ENCODE measurements around the gene NEU1. TPM values are rescaled to one million over a fixed set of nuclear protein-coding genes. Genes with fewer than 3 reads are reported as not detected.

Gene NEU1
- total RNA-seq, 6 donors from 2014 or later = 28.3 to 90.3 (median 64.6) TPM

DNA sequence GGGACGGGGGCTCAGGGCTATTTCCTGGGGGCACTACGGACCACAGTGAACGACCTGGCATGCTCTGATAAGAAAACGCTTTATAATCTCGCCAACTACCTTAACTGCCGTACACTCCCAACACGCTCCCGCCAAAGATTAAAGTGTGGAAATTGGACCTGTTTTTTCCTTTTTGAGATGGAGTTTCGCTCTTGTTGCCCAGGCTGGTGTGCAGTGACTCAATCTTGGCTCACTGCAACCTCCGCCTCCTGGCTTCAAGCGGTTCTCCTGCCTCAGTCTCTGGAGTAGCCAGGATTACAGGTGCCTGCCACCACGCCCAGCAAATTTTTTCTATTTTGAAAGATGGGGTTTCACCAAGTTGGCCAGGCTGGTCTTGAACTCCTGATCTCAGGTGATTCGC lies 16.5 kb upstream of the NEU1 start:
- peaks cover 12 to 48% (median 44%) of the 10 kb centered on the region in 4 donors for H3K36me3 ChIP-seq
- DNase-seq = no peak
- H3K27ac ChIP-seq = peak overlapping the region in 3 of 4 donors; percentile 18 to 78 (median 48)
- ATAC-seq (ENCODE audit: low FRiP score in 2 of 2) = no peak
- no peaks in the 10 kb centered on the region for H3K9me3 ChIP-seq
- TF ChIP-seq POLR2AphosphoS5 (IDR thresholded peaks at IDR 0.05) = no peak
- TF ChIP-seq POLR2A (IDR thresholded peaks at IDR 0.05) = peak in 1 of 4 donors; percentile 18
- peak overlapping the region in 3 of 4 donors; percentile 38 to 47 (median 46) for H3K4me3 ChIP-seq
- 63 to 79% methylated on average over 13 of the region's 13 CpGs for WGBS, 2 donors
- H3K4me1 ChIP-seq = peaks cover 0 to 15% (median 10%) of the 10 kb centered on the region in 4 donors
- no peaks in the 10 kb centered on the region for H3K27me3 ChIP-seq

DNA sequence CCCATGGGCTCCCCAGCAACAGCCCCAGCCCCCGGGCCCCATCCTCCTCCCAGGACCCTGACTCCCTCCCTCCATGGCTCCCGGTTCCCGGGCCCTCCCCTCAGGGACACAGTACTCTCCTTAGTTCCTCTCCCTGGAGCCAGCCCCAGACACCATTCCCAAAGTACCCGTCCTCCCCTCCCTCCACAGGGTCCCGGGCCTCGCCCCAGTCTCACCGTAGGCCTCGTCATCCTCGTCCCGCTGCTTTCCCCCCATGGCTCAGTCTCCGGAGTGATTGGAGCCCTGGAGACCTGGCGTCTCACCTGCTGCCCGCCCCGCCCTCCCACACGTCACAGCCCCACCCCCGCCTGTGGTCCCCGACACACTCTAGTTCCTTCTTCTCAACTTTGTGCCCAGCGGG lies 16.1 kb upstream of the NEU1 start, which contains the start of gene SLC44A4:
SLC44A4 (minus strand) TSS at position 272 of the 400 bp plus-strand sequence; CDS start at position 255, 17 bp downstream.
- peak; percentile 4 to 68 for ATAC-seq (ENCODE audit: low FRiP score in 2 of 2)
- H3K36me3 ChIP-seq = peaks cover 7 to 44% (median 41%) of the 10 kb centered on the region in 4 donors

DNA sequence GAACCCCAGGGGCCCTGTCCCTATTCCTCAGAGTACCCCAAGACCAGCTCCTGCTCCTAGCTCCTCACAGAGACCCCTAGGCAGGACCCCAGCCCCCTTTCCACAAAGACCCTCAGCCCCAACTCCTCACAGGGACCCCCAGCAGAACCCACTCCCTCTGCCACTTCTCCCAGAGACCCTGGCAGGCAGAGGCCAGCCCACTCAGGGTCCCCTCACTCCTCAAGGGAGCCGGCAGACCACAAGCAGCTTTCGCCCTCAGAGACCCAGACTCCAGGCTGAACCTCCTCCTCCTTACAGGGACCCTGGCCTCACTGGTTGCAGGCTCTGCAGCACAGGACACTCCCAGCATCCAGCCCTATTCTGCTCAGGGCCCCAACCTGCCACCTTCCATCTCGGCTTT lies 15.6 kb upstream of the NEU1 start:
- Histone ChIP-seq H3K27me3 (no peaks in the 10 kb centered on the region), H3K4me3 (peak overlapping the region in 3 of 4 donors; percentile 38 to 47 (median 46)), H3K4me1 (peaks cover 0 to 15% (median 10%) of the 10 kb centered on the region in 4 donors), H3K27ac (peak overlapping the region; percentile 48 to 78 (median 72)), H3K9me3 (no peaks in the 10 kb centered on the region), H3K36me3 (peaks cover 2 to 39% (median 36%) of the 10 kb centered on the region in 4 donors)
- 55 to 82% methylated on average over 1 to 3 of the region's 3 CpGs for WGBS, 2 donors
- no peak for DNase-seq
- TF ChIP-seq EP300 (IDR thresholded peaks at IDR 0.05) (no peak), POLR2AphosphoS5 (IDR thresholded peaks at IDR 0.05) (no peak), POLR2A (IDR thresholded peaks at IDR 0.05) (no peak)
- TF ChIP-seq, protein P1, sequence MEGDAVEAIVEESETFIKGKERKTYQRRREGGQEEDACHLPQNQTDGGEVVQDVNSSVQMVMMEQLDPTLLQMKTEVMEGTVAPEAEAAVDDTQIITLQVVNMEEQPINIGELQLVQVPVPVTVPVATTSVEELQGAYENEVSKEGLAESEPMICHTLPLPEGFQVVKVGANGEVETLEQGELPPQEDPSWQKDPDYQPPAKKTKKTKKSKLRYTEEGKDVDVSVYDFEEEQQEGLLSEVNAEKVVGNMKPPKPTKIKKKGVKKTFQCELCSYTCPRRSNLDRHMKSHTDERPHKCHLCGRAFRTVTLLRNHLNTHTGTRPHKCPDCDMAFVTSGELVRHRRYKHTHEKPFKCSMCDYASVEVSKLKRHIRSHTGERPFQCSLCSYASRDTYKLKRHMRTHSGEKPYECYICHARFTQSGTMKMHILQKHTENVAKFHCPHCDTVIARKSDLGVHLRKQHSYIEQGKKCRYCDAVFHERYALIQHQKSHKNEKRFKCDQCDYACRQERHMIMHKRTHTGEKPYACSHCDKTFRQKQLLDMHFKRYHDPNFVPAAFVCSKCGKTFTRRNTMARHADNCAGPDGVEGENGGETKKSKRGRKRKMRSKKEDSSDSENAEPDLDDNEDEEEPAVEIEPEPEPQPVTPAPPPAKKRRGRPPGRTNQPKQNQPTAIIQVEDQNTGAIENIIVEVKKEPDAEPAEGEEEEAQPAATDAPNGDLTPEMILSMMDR (IDR thresholded peaks at IDR 0.05) = no peak
- peak in 1 of 2 donors; percentile 34 for ATAC-seq (ENCODE audit: low FRiP score in 2 of 2)

More for the DNA sequence above, 16.1 kb upstream of the NEU1 start, which contains the start of gene SLC44A4:
- Histone ChIP-seq H3K27me3 (no peaks in the 10 kb centered on the region), H3K4me3 (peak within 1 kb of the TSS in 3 of 4 donors; percentile 38 to 47 (median 46)), H3K27ac (peak within 1 kb of the TSS; percentile 48 to 78 (median 72)), H3K9me3 (no peaks in the 10 kb centered on the region), H3K4me1 (peaks cover 0 to 15% (median 10%) of the 10 kb centered on the region in 4 donors)
- TF ChIP-seq, protein P1 (IDR thresholded peaks at IDR 0.05) = no peak
- TF ChIP-seq POLR2A (IDR thresholded peaks at IDR 0.05) (peak in 1 of 4 donors; percentile 52), POLR2AphosphoS5 (IDR thresholded peaks at IDR 0.05) (peak in 1 of 2 donors; percentile 46), EP300 (IDR thresholded peaks at IDR 0.05) (no peak)
- peak in 1 of 2 donors; percentile 45 for DNase-seq
- 55 to 72% methylated on average over 17 to 18 of the region's 18 CpGs for WGBS, 2 donors

DNA sequence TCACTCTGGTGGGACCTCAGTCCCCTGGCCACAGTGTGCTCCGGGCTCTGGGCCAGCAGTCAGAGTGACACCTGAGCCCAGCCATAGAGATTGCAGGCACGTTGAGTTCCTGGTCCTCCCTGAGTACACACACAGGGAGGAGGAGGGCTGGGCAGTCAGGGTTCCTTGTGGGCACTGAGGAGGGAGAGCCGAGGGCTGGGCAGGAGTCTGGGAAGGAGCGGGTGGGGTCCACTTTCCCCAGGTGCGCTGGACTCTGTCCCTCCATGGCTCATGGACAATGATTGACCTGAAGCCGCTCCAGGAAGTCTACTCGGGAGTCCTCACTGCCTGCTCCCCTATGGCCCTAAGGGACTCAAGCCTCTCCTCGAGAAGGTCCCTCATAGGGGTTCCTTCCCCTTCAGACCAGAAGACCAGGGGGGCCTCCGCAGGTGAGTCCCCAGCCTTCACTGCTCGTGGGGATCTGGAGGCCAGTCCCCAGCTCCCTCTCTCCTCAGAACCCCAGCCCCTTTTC lies 15.1 kb upstream of the NEU1 start:
- H3K36me3 ChIP-seq = peaks cover 0 to 33% (median 31%) of the 10 kb centered on the region in 4 donors
- DNase-seq (peak in 1 of 2 donors; percentile 89), ATAC-seq (ENCODE audit: low FRiP score in 2 of 2) (peak; percentile 34 to 82)
- H3K4me3 ChIP-seq = peak overlapping the region in 3 of 4 donors; percentile 38 to 47 (median 46)
- H3K4me1 ChIP-seq = peaks cover 0 to 15% (median 10%) of the 10 kb centered on the region in 4 donors
- peak in 2 of 4 donors; percentile 26 to 72 for TF ChIP-seq POLR2A (IDR thresholded peaks at IDR 0.05)
- TF ChIP-seq POLR2AphosphoS5 (IDR thresholded peaks at IDR 0.05) = peak in 1 of 2 donors; percentile 49
- TF ChIP-seq, protein P1 (IDR thresholded peaks at IDR 0.05) = no peak
- TF ChIP-seq EP300 (IDR thresholded peaks at IDR 0.05) = no peak
- no peaks in the 10 kb centered on the region for H3K27me3 ChIP-seq
- peak overlapping the region; percentile 48 to 78 (median 72) for H3K27ac ChIP-seq
- H3K9me3 ChIP-seq = no peaks in the 10 kb centered on the region
- WGBS, 2 donors = 41 to 55% methylated on average over 4 to 10 of the region's 10 CpGs

DNA sequence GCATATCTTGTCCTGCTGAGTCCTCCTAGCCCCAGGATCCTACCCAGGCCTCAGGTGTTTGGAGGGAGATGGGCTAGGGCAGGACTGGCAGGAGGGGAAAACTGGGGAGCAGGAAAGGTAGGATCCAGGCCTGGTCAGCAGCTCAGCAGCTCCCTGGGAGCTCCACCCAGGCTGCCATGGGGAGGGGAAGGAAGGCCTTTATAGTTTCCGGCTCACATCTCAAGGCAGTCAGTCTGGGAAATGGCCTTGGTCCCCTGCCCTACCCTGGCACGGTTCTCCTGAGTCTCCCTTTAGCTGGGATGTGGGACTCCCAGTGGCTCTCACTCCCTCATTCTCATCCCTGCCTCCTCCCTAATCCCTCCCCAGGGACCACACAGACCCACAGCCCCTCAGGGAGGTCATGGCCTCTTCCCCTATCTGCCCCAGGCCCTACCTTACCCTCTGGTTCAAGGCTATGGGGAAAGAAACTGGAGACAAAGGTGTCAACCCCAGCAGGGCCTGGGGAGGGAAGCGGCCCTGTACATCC lies 14.6 kb upstream of the NEU1 start:
- Histone ChIP-seq H3K27ac (peak overlapping the region; percentile 48 to 77 (median 66)), H3K9me3 (no peaks in the 10 kb centered on the region), H3K4me3 (peak overlapping the region in 2 of 4 donors; percentile 46 to 47), H3K4me1 (peaks cover 0 to 15% (median 10%) of the 10 kb centered on the region in 4 donors), H3K36me3 (peaks cover 0 to 28% (median 26%) of the 10 kb centered on the region in 4 donors), H3K27me3 (no peaks in the 10 kb centered on the region)
- WGBS, 2 donors = 52 to 67% methylated on average over 3 of the region's 3 CpGs
- DNase-seq (no peak), ATAC-seq (ENCODE audit: low FRiP score in 2 of 2) (peak in 1 of 2 donors; percentile 8)
- no peak for TF ChIP-seq POLR2A (IDR thresholded peaks at IDR 0.05)
- no peak for TF ChIP-seq EP300 (IDR thresholded peaks at IDR 0.05)
- no peak for TF ChIP-seq POLR2AphosphoS5 (IDR thresholded peaks at IDR 0.05)
- TF ChIP-seq, protein P1 (IDR thresholded peaks at IDR 0.05) = no peak
